A673 (cell line): Measurements from ENCODE around the gene NCEH1.

Experiments
- EZH2 ChIP-seq: fragments of 200-600 bp; sonication (generic); IDR thresholded peaks from 2 replicates; pipeline ENCODE4 v1.6.1; 2017; ENCODE audit warnings: borderline replicate concordance, low read depth, mild to moderate bottlenecking, mixed read lengths, antibody characterized with exemption, low read length; ENCODE audit not compliant: poor library complexity, severe bottlenecking
- TF ChIP-seq, protein P1 (sequence below): fragments of 300-800, 200-600 bp; sonication (generic); conservative IDR thresholded peaks from 2 replicates; pipeline ENCODE4 v1.5.1; 2017; ENCODE audit warnings: low read depth, mild to moderate bottlenecking, antibody characterized with exemption, low read length, moderate library complexity, mixed read lengths

DNA sequence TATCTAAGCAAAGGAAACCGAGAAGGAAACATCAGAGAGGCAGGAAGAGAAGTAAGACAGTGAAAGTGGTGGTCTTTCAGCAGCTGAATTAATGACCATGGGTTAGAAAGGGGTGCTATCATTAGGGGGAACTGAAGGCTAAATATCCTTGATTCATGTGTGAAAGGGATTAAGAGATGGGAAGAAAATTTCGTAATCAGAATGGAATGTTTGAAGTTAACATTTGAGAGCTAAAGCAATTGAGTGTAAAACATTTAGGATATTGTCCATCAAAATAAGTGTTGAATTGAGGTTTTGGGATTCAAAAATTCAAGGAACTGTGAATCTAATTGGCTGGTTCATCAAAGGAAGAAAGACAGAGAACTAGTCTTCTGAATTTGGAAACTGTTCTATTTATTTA is 35.6 kb upstream of the NCEH1 start:
- TF ChIP-seq, protein P1, sequence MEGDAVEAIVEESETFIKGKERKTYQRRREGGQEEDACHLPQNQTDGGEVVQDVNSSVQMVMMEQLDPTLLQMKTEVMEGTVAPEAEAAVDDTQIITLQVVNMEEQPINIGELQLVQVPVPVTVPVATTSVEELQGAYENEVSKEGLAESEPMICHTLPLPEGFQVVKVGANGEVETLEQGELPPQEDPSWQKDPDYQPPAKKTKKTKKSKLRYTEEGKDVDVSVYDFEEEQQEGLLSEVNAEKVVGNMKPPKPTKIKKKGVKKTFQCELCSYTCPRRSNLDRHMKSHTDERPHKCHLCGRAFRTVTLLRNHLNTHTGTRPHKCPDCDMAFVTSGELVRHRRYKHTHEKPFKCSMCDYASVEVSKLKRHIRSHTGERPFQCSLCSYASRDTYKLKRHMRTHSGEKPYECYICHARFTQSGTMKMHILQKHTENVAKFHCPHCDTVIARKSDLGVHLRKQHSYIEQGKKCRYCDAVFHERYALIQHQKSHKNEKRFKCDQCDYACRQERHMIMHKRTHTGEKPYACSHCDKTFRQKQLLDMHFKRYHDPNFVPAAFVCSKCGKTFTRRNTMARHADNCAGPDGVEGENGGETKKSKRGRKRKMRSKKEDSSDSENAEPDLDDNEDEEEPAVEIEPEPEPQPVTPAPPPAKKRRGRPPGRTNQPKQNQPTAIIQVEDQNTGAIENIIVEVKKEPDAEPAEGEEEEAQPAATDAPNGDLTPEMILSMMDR = no peak
- no peak for TF ChIP-seq EZH2
